G401.6 (cell line): ENCODE results near the gene HCFC1R1.

Source experiments
- FAIRE-seq: peaks from 2 replicates; lab custom pipeline; 2012; peaks lifted over from hg19 to GRCh38; lab: Jason Lieb, UNC

Gene HCFC1R1

DNA sequence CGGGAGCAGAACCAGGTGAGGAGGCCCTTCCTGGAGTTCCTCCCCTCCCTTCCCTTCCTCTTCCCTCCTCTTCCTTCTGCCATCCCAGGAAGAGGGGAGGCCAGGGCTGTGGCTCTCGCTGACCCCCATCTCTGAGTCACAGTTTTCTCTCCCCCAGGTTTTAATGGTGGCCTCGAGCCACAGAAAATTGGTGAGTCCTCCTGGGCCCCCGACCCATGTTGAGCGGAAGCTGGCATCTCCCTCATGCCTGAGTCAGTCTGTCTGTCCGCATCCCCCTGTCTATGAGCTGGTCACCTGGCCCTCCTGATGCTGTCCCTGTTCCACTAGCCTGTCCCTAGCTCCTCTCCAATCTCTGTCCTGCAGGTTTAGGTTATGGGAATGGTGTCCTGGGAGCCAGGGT lies 23.8 kb downstream of the HCFC1R1 start:
- FAIRE-seq: no peak

GRCh38 chr16:2996298-2996697 lies 27.4 kb downstream of the HCFC1R1 start:
- no peak for FAIRE-seq

GRCh38 chr16:2992383-2993081 lies 31.2 kb downstream of the HCFC1R1 start:
- FAIRE-seq: no peak

- FAIRE-seq: no peak
Measured at GRCh38 chr16:2991566-2992261, 32.0 kb downstream of the HCFC1R1 start.

GRCh38 chr16:2990891-2991290 lies 32.9 kb downstream of the HCFC1R1 start:
- FAIRE-seq: no peak

DNA sequence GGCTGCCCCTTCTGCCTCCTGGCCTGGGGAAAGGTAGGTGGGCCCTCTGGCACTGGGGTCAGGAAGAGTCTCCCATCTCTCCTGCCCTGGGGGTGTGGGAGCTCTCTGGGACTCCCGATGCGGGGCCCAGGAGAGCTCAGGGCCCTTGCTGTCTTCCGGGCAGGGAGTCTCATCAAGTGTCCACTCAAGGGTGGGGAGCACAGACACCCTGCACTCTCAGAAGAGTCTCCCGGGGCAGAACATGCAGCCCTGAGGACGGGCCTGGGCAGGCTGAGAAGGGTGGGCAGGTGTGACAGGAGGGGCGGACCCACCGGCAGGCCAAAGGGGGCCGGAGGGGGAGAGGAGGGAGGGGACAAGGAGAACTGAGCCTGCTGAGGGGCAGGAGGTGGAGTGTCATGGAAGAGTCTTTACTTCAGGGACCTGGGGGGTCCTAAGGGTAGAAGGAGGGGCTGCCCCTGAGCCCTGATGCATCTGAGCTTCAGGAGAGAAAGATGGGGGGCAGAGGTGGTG lies 35.1 kb downstream of the HCFC1R1 start:
- no peak for FAIRE-seq

DNA sequence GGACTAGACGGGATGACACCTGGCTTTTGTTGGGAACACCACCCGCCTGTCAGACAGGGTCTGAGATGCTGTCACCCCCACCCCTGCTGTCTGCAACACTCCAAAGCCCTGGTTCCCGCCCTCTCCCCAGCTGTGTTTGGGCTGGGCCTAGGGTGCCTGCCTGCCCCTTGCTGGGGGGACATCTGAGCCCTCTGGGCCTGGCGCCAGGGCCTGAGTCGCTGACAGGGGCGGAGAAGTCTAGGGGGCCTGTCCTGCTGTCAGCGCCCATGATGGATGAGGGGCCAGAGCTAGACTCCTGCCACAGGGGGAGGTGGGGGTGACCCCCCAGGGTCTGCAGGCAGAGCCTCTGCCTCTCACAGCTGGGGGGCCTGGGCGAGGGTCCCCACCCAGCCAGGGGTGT lies 35.9 kb downstream of the HCFC1R1 start:
- no peak for FAIRE-seq

GRCh38 chr16:2987286-2987685 lies 36.5 kb downstream of the HCFC1R1 start:
- FAIRE-seq: no peak

GRCh38 chr16:2986623-2987188 lies 37.0 kb downstream of the HCFC1R1 start:
- FAIRE-seq: no peak

DNA sequence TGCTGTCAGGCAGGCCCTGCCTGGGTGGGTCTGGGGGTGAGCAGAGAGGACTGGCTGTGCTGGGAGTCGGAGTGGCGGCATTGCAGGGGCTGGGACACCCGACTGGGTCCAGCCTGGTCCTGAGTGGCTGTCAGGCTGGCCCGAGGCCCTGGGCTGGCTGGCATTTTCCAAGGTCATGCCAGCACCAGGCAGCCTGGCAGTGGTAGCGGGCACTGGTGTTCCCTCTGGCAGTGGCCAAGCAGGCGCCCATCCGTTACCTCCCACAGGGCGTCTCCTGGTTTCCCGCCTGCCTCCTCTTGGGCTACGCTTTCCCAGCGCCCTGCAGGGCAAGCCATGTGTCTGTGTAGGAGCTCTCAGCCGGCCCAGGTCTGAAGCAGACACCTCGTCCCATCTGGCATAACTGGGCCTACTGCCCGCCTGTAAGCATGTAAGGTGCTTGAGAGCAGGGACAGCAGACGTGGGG lies 37.8 kb downstream of the HCFC1R1 start:
- no peak for FAIRE-seq

GRCh38 chr16:2985462-2985861 lies 38.3 kb downstream of the HCFC1R1 start:
- FAIRE-seq: no peak

GRCh38 chr16:2983706-2984136 lies 40.0 kb downstream of the HCFC1R1 start:
- FAIRE-seq: no peak

DNA sequence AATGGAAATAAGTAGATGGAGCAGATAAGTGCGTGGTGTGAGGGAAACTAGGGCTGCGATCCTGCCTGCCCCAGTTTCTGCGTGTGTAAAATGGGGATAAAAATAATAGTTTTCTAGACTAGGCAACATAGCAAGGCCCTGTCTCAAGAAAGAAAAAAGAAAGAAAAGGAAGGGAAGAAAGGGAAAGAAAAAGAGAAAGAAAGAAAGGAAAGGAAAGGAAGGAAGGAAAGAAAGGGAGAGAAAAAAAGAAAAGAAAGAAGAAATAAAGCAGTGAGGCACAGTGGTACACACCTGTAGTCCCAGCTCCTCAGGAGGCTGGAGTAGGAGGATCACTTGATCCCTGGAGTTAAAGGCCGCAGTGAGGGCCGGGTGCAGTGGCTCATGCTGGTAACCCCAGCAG lies 41.3 kb downstream of the HCFC1R1 start:
- no peak for FAIRE-seq

DNA sequence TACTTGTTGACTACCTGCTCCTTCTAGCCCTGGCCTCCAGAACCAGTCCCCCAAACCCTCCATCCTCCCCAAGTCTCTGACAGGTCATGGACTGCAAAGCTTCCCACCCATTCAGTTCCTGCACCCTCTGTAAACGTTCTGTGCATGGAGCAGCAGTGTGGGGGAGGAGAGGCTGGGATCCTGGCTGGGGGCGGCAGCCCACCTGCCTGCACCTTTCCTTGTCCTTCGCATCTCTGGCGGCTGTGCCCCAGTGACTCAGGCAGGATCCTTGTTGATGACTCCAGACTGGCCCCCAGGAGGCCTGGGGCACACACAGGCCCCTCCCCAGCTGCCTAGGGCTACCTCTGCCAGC lies 41.9 kb downstream of the HCFC1R1 start:
- FAIRE-seq: no peak

- no peak for FAIRE-seq
Measured at GRCh38 chr16:2981177-2981898, 42.4 kb downstream of the HCFC1R1 start.

DNA sequence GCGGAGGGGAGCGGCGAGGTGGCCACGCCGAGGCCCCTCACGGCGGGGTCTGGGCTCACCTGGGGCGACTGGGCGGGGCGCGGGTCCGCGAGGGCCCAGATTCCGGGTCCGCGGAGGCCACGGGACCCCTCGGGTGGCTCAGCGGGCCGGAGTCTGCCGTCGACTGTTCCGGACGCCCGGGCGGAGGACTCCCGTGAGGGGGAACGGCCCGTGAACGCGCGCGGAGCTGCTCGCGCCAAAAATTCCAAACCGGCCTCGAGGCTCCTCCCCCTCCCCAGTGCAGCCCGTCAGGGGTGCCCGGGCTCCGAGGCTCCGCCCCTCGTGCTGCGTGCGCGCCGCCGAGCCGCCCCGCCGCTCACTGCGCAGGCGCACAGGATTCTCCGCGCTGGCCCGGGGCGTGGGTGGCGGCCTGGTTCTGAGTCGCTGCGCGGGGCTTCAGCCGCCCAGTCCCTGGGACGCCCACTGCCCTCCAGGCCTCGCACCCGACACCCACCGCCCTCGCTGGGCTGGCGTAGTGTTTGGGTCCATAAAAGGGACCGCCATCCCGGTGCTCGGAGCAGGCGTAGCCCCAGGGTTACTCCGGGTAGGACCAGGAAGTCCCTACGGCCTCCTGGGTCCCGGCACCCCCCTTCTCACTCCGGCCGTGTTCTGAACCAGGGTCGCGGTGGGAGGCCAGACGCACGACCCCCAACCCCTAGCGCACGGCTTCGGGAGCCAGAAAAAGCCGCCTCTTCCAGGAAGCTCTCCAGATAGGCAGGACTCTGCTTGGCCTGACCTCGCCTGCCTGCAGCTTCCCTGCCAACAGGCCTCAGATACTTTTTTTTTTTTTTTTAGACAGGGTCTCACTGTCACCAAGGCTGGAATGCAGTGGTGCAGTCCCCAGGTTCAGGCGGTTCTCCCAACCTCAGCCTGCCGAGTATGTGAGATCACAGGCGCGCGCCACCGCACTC lies 43.2 kb downstream of the HCFC1R1 start, which contains the start of gene PKMYT1:
Gene PKMYT1 (minus strand): TSS at position 220 of the 950 bp plus-strand sequence. CDS start 789 bp downstream, outside the sequence.
- no peak for FAIRE-seq

GRCh38 chr16:2979669-2980226 lies 44.0 kb downstream of the HCFC1R1 start:
- no peak for FAIRE-seq

GRCh38 chr16:2977440-2977839 lies 46.3 kb downstream of the HCFC1R1 start:
- FAIRE-seq: no peak

- FAIRE-seq: no peak
Measured at GRCh38 chr16:2976673-2977072, 47.1 kb downstream of the HCFC1R1 start.

- no peak for FAIRE-seq
Measured at GRCh38 chr16:2976201-2976600, 47.5 kb downstream of the HCFC1R1 start.

DNA sequence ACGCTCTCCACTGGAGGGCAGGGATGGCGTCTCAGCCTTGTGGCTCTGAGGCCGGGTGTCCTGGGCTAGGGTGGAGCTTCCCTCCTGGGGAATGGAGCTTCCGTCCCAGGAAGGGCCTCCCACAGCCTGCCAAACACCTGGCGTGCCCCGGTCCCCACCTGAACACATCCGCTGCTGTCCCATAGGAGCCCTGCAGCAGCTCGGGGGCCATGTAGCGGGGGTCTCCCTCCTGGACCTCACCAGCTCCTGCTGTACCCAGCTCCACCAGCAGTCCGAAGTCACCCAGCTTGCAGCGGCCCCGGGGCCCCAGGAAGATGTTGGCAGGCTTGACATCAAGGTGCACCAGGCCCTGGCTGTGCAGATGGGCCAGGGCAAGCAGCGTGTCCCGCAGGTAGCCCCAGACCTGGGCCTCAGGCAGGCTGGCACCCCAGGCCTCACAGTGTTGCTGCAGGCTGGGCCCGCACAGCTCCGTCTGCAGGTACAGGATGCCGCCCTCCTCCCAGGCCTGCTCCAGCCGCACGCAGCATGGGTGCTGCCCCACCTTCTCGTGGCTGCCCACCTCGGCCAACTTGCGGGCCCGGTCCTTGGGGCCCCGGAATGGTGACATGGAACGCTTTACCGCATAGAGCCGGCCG lies 48.5 kb downstream of the HCFC1R1 start:
- FAIRE-seq: no peak
